Heart right ventricle (tissue), 16 donors: ENCODE measurements around the gene TSSC4. TPM values are rescaled to one million over a fixed set of nuclear protein-coding genes. Genes with fewer than 3 reads are reported as not detected.

ENCODE experiments used
- ATAC-seq, 8 donors: fragments of 200-7000 bp; cut with Tn5 transposase; one replicate each; pipeline ENCODE4 v1.9.1; 2020; ENCODE audit warnings: mild to moderate bottlenecking in 8 of 8, moderate library complexity in 8 of 8, moderate number of reproducible peaks in 1 of 8
- DNase-seq, 2 donors: peaks; one replicate each; pipeline ENCODE4 v3.0.0-alpha.2; 2020
- H3K27ac ChIP-seq, 10 donors: fragments of 200-600 bp; sonication (generic) in 2 of 10; one replicate each; pipeline versions ENCODE4 v1.5.0 to v1.8.0; 2020 to 2022; ENCODE audit warnings: mild to moderate bottlenecking in 3 of 10
- H3K27me3 ChIP-seq, 7 donors: fragments of 200-600 bp; one replicate each; pipeline ENCODE4 v1.8.0; 2021 to 2022; ENCODE audit warnings: mild to moderate bottlenecking in 2 of 7
- H3K36me3 ChIP-seq, 9 donors: fragments of 200-600 bp; sonication (generic) in 1 of 9; one replicate each; pipeline versions ENCODE4 v1.5.0 to v1.8.0; 2020 to 2022; ENCODE audit warnings: mild to moderate bottlenecking in 2 of 9
- H3K4me1 ChIP-seq, 9 donors: fragments of 200-600 bp; sonication (generic) in 1 of 9; one replicate each; pipeline versions ENCODE4 v1.5.0 to v1.8.0; 2020 to 2022; ENCODE audit warnings: mild to moderate bottlenecking in 4 of 9
- H3K4me3 ChIP-seq, 10 donors: fragments of 200-600 bp; sonication (generic) in 2 of 10; one replicate each; pipeline versions ENCODE4 v1.5.0 to v1.8.0; 2020 to 2022; ENCODE audit warnings: mild to moderate bottlenecking in 7 of 10, moderate library complexity in 2 of 10
- H3K9me3 ChIP-seq, 11 donors: fragments of 200-600 bp in 10 of 11; sonication (generic) in 2 of 11; one replicate each; pipeline versions ENCODE4 v1.5.0 to v1.8.0; 2013 to 2022; ENCODE audit warnings: mild to moderate bottlenecking in 2 of 11, control low read depth in 1 of 11, moderate library complexity in 1 of 11
- CTCF ChIP-seq, 9 donors: fragments of 200-600 bp; sonication (generic) in 2 of 9; IDR thresholded peaks; one replicate each; pipeline versions ENCODE4 v1.5.0 to v1.8.0; 2021 to 2022; ENCODE audit warnings: antibody characterized with exemption in 9 of 9, mild to moderate bottlenecking in 5 of 9, moderate library complexity in 1 of 9
- WGBS, 2 donors: extraction: QIAGEN DNeasy Blood & Tissue Kit; methylation state at CpG; one replicate each; pipeline ENCODE4 v1.1.7; 2013; ENCODE audit warnings: inconsistent platforms in 1 of 2; 5-methylcytosine and 5-hydroxymethylcytosine counted together
- intact Hi-C, 10 donors: fragments of 100-400 bp; cut with DNase I; formaldehyde crosslinking; loops; one replicate each; pipeline versions ENCODE4 v1.11.1 to v1.14.2; 2022
- polyA plus RNA-seq, 2 donors: library from polyadenylated mRNA; stranded (reverse); fragments of 200-250 nt; gene quantifications; one replicate each; pipeline ENCODE4 v1.2.3, GENCODE V29; 2013
- total RNA-seq, 10 donors: library from RNA; stranded (reverse); fragmentation: NEBNext Ultra II Directional in 3 of 10; extraction: Animal tissue kit (Norgen Biotek cat#: 25700) in 3 of 10; gene quantifications; one replicate each; pipeline versions ENCODE4 v1.2.1 to v1.2.4, GENCODE V29; 2021 to 2023
- donor health status: Arrhythmogenic right ventricular cardiomyopathy.
- donor health status: ischemic (EF 13 %, LVEDD 7.1; RV severe dilation, severe dysfunction).
- donor health status: healthy with polysubstance abuse.
- donor health status: DM: no; HTN: yes; CAD: no.
- donor health status: DM: no; HTN: no; CAD: no.
- donor health status: ischemic (EF 25% LVEDD 6.9; RV normal size, moderate dysfunction).
- donor health status: ischemic (EF 25% LVEDD 5.7; RV mildly dilated, moderate dysfunction).
- donor health status: healthy.
- donor health status: DM: yes; HTN: yes; CAD: no.
- donor health status: Ischemic cardiomyopathy.
- donor health status: ischemic (EF 35%, LVEDD 5.7; RV mildly dilated, moderate dysfunction).
- donor health status: nonischemic (EF 11% LVEDD 7.7; RV severe dilation, severe dysfunction).
- donor health status: DM: yes; HTN: yes; CAD: no.
- donor health status: PGD.
- donor health status: ischemic (EF 29% LVEDD 5.4; RV normal size, mild dysfunction).
- donor health status: nonischemic (EF 23%, LVEDD 6.1; RV moderate dilation, normal function).

TSSC4 gene
- total and polyA plus RNA-seq, 12 donors, result 22.0 to 72.3 (median 30.7) TPM

DNA sequence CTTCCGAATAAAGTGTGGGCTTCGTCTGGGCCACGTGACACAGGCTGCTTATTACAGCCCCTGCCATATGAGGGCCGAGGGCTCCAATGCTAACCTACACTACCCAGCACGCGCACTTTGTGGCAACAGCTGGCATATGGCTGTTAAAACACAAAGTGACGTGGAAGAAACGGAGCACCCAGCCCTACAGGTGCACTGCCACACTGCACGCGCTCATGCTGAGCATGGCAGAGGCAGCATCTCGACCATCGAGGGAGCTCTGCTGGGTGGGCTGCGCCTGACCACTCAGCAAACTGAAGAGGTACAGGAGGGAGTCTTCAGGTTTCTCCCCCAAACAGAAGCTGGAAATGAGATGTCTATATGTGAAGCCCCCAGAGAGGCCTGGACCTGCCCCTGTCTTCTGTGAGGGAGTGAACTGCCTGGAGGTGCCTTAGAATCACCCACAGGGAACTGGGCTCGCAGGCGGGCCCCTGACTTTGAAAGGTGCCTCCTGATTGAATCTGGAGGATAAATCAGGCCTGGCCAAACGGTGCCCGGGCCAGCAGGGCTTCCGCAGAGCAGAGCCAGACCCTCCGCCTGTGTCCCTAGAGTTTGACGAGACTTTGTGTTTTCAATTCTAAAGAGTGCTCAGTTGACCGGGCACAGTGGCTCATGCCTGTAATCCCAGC, 18.3 kb downstream of the TSSC4 start:
- 77 to 84% methylated on average over 21 of the region's 21 CpGs for WGBS, 2 donors
- Histone ChIP-seq H3K4me3 (no peak overlapping the region), H3K27me3 (peaks cover 0 to 18% (median 6%) of the 10 kb centered on the region in 7 donors), H3K36me3 (no peaks in the 10 kb centered on the region), H3K9me3 (no peaks in the 10 kb centered on the region), H3K4me1 (peaks cover 0 to 15% (median 9%) of the 10 kb centered on the region in 9 donors), H3K27ac (no peak overlapping the region)
- peak in 1 of 2 donors; percentile 9 for DNase-seq
- TF ChIP-seq CTCF (IDR thresholded peaks at IDR 0.05), result no peak
- no peak for ATAC-seq
- intact Hi-C loops, result loop anchor here in 5 of 10 donors (1.0 to 5.0 kb wide), 6 partner anchors 19 to 232 kb away; partner anchors contain the start of gene TSSC4 (in 1 of the 5)

DNA sequence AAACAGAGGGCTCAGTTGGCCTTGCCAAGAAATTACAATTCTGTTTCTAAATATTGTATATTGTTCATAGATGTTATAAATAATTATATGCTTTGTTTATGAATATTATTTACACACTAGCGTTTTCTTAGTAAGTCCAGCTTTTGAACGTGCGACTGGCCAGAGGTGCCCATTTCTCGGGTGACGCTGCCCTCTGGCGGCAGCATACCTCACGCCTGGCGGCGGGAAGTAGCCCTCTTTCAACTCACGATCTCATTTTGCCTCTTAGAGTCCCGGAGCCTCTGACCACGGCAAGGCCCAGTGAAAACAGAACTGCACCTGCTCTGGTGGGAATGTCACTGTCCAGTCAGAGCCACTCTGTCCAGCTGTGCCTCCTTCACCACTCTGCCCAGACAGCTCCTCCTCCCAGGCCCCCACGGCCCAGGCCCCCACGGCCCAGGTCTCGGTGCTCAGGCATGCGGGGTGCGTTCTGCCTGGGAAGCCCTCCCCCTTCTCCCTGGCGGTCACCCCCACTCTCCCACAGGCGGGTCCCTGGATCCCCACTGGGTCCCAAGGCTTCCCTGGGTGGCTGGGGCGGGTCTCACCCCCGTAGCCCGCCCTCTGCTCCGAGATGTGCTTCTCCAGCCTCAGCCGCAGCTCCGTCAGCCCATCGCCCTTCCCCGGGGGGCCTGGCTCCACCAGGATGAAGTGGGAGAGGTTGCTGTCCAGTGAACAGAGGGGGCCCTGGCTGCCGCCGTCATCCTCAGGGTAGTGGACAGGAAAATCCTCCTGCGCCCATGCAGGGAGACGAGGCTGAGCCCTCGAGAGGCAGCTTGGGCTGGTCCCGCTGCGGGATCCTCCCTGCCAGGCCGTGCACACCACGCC, 19.3 kb downstream of the TSSC4 start:
- peaks cover 0 to 15% (median 9%) of the 10 kb centered on the region in 9 donors for H3K4me1 ChIP-seq
- peak overlapping the region in 1 of 10 donors; percentile 27 for H3K4me3 ChIP-seq
- peaks cover 0 to 18% (median 6%) of the 10 kb centered on the region in 7 donors for H3K27me3 ChIP-seq
- no peaks in the 10 kb centered on the region for H3K36me3 ChIP-seq
- H3K27ac ChIP-seq, result no peak overlapping the region
- no peaks in the 10 kb centered on the region for H3K9me3 ChIP-seq
- WGBS, 2 donors, result 53 to 60% methylated on average over 36 of the region's 36 CpGs
- TF ChIP-seq CTCF (IDR thresholded peaks at IDR 0.05), result peak; percentile 64 to 91 (median 87)
- DNase-seq (peak; percentile 67 to 82), ATAC-seq (peak; percentile 45 to 87 (median 78))
- intact Hi-C loops, result loop anchor here (1.0 to 5.0 kb wide), 11 partner anchors 20 to 233 kb away; partner anchors contain the start of gene TSSC4 (in 1 of the 10)

GRCh38 chr11:2420502-2421225, 20.1 kb downstream of the TSSC4 start:
- Histone ChIP-seq H3K4me1 (peaks cover 0 to 15% (median 9%) of the 10 kb centered on the region in 9 donors), H3K27me3 (peaks cover 0 to 18% (median 6%) of the 10 kb centered on the region in 7 donors), H3K4me3 (peak overlapping the region in 4 of 10 donors; percentile 3 to 27 (median 12)), H3K9me3 (no peaks in the 10 kb centered on the region), H3K36me3 (no peaks in the 10 kb centered on the region), H3K27ac (no peak overlapping the region)
- intact Hi-C loops, result loop anchor here (1.0 to 2.0 kb wide), 7 partner anchors 115 to 234 kb away; no protein-coding TSS in a partner anchor
- WGBS, 2 donors, result 23 to 25% methylated on average over 44 of the region's 44 CpGs
- TF ChIP-seq CTCF (IDR thresholded peaks at IDR 0.05), result peak; percentile 83 to 97 (median 95)
- DNase-seq (peak; percentile 65 to 83), ATAC-seq (peak; percentile 89 to 97 (median 94))
